HFFc6 (cell line): Measurements from ENCODE around the gene ZACN. TPM values are rescaled to one million over a fixed set of nuclear protein-coding genes. Genes with fewer than 3 reads are reported as not detected.

Source experiments
- DNase-seq: peaks from one replicate; pipeline ENCODE4 v3.0.0-alpha.2; 2018
- H3K27ac Mint-ChIP-seq: 2 replicates; pipeline ENCODE4 v1.8.0; 2020; ENCODE audit warnings: mild to moderate bottlenecking, mixed read lengths
- H3K27me3 Mint-ChIP-seq: 2 replicates; pipeline ENCODE4 v1.8.0; 2021; ENCODE audit warnings: mild to moderate bottlenecking, moderate library complexity, mixed read lengths; ENCODE audit not compliant: insufficient read depth
- H3K36me3 Mint-ChIP-seq: 2 replicates; pipeline ENCODE4 v1.8.0; 2021; ENCODE audit warnings: low read depth, mixed read lengths
- H3K4me1 Mint-ChIP-seq: 2 replicates; pipeline ENCODE4 v1.8.0; 2020; ENCODE audit warnings: low read depth, mixed read lengths
- H3K4me3 Mint-ChIP-seq: 2 replicates; pipeline ENCODE4 v1.8.0; 2020; ENCODE audit warnings: mild to moderate bottlenecking, moderate library complexity, mixed read lengths
- H3K9me3 Mint-ChIP-seq: 2 replicates; pipeline ENCODE4 v1.8.0; 2020; ENCODE audit warnings: mild to moderate bottlenecking, mixed read lengths
- total RNA-seq, 6 experiments: library from RNA; stranded (reverse); fragmentation: NEBNext Ultra II Directional; extraction: Animal tissue kit (Norgen Biotek cat#: 25700); gene quantifications; 2 replicates in 1 of 6; 3 replicates in 5 of 6; pipeline ENCODE4 v1.2.3, GENCODE V29; 2021
- TF ChIP-seq, protein P1 (sequence below): fragments of 200-600 bp; sonication (generic); IDR thresholded peaks from 2 replicates; pipeline ENCODE4 v1.5.0; 2021; ENCODE audit warnings: antibody characterized with exemption, mild to moderate bottlenecking

ZACN gene
- total RNA-seq, 6 experiments from 2014 or later: 0.23 to 0.26 TPM; not detected in 4

DNA sequence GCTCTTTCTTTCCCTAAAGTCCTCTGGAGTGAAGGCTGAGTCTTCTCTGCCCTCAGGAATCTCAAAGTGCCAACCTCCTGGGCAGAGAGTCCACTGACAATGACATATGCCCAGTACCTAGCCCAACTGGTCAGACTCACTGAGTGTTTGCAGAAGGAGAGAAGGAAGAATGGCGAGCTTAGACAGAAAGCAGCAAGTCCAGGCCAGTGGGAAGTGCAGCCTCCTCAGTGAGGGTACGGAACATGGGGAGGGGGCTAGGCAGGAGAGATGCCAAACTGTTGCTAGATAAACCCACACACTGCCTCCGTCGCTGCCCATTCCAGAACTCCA, 23.9 kb downstream of the ZACN start:
- Mint-ChIP-seq H3K27ac (peak overlapping the region; percentile 96), H3K4me1 (peaks cover 10% of the 10 kb centered on the region), H3K9me3 (no peaks in the 10 kb centered on the region), H3K4me3 (peak overlapping the region; percentile 99), H3K27me3 (peaks cover 3% of the 10 kb centered on the region; the same call in 1 of the 2 replicates), H3K36me3 (peaks cover 22% of the 10 kb centered on the region; the same call in 1 of the 2 replicates)
- TF ChIP-seq, protein P1, sequence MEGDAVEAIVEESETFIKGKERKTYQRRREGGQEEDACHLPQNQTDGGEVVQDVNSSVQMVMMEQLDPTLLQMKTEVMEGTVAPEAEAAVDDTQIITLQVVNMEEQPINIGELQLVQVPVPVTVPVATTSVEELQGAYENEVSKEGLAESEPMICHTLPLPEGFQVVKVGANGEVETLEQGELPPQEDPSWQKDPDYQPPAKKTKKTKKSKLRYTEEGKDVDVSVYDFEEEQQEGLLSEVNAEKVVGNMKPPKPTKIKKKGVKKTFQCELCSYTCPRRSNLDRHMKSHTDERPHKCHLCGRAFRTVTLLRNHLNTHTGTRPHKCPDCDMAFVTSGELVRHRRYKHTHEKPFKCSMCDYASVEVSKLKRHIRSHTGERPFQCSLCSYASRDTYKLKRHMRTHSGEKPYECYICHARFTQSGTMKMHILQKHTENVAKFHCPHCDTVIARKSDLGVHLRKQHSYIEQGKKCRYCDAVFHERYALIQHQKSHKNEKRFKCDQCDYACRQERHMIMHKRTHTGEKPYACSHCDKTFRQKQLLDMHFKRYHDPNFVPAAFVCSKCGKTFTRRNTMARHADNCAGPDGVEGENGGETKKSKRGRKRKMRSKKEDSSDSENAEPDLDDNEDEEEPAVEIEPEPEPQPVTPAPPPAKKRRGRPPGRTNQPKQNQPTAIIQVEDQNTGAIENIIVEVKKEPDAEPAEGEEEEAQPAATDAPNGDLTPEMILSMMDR: no peak
- no peak for DNase-seq

DNA sequence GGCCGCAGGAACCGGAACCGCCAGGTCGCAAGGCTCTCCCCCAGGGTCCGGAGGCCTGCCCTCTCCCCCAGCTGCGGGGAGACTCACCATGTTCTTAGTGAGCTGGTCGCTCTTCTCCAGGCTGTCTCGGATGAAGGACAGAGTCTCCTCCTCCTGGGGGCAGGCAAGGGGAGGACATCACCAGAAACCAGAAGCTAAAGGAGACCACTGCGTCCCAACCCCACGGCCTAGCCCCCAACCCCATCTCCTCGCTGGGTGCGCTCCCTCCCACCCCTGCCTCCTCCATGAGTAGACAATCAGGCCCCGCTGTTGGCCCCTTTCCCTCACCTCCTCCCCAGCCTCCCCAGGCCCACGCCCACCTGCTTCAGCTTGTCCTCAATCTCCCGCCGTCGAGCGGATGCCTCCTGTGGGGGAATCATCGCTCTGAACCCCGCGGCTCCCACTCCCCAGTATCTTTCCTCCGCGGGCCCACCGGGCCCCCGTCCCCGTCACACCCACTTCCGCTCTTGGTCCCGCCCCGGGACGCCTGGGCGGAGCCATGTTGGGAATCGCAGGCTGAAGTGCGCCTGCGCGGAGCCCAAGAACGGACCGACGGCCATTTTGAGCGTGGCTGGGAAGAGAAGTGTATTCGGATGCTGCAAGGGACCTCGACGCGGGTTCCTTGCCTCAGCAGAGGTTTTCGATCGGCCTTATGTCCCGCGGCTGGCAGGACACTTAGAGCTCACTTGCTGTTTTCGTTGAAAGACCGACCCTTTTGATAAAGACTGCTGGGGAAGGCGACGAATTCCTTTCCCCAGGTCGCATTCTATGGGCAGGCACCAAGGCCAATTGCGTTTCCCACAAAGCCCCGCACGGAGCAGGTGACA, 24.5 kb downstream of the ZACN start, which contains the start of gene EXOC7:
Gene EXOC7 (minus strand): TSS at position 514 of the 866 bp plus-strand sequence. CDS start 95 bp downstream, at position 419.
- peak; percentile 82 for DNase-seq
- Mint-ChIP-seq H3K4me3 (peak within 1 kb of the TSS; percentile 99), H3K27ac (peak within 1 kb of the TSS; percentile 96), H3K27me3 (peaks cover 3% of the 10 kb centered on the region; the same call in 1 of the 2 replicates), H3K36me3 (peaks cover 22% of the 10 kb centered on the region; the same call in 1 of the 2 replicates), H3K9me3 (no peaks in the 10 kb centered on the region), H3K4me1 (peaks cover 10% of the 10 kb centered on the region)
- TF ChIP-seq, protein P1: peak; percentile 39

DNA sequence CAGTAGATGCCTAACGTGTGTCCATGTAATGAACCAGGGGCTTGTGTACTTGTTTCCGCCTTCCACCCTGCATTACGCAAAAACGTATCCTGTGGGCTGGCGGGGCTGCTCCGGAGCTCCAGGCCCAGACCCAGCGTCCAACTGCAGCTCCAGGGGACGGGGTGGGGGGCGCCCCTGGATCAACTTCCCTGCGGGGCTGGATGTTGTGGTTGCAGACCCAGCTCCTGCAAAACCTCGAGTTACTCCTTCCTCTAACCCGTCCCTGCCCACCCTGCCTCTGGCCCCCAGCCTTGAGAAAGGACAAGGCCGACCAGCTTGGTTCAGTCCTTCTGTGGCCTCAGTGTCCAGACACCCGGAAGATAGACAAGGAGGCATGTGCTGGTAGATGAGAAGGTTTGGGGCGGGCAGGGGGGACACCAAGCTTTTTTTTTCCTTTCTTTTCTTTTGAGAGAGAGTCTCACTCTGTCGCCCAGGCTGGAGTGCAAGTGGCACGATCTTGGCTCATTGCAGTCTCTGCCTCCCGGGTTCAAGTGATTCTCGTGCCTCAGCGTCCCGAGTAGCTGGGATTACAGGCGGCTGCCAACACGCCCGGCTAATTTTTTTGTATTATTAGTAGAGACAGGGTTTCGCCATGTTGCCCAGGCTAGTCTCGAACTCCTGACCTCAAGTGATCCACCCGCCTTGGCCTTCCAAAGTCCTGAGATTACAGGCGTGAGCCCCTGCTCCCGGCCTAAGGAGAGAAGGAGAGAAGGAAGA, 25.3 kb downstream of the ZACN start:
- TF ChIP-seq, protein P1: no peak
- Mint-ChIP-seq H3K36me3 (peaks cover 20% of the 10 kb centered on the region; the same call in 1 of the 2 replicates), H3K4me1 (peaks cover 10% of the 10 kb centered on the region), H3K27ac (peak overlapping the region; percentile 96; the same call in 1 of the 2 replicates), H3K27me3 (peaks cover 3% of the 10 kb centered on the region; the same call in 1 of the 2 replicates), H3K9me3 (no peaks in the 10 kb centered on the region), H3K4me3 (peak overlapping the region; percentile 99)
- DNase-seq: no peak

DNA sequence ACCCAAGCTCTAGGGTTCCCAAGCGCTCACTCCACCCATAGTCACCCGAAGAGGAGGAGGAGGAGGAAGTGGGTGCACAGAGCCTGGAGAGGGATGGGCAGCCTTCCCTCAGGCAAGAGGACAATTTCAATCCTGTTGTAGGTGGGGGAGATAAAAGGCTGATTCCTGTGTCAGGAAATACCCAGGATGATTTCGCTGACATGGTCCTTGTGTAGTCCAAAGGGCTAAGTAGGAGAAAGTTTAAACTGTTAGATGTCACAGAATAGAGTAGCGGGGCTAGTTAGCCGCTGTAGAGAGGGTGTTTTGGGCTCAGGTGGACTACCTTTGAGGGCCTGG, 25.9 kb downstream of the ZACN start:
- Mint-ChIP-seq H3K9me3 (no peaks in the 10 kb centered on the region), H3K27ac (peak overlapping the region; percentile 16; the same call in 1 of the 2 replicates), H3K27me3 (peaks cover 3% of the 10 kb centered on the region; the same call in 1 of the 2 replicates), H3K4me1 (peaks cover 10% of the 10 kb centered on the region), H3K4me3 (no peak overlapping the region), H3K36me3 (peaks cover 16% of the 10 kb centered on the region; the same call in 1 of the 2 replicates)
- no peak for DNase-seq
- TF ChIP-seq, protein P1: no peak

DNA sequence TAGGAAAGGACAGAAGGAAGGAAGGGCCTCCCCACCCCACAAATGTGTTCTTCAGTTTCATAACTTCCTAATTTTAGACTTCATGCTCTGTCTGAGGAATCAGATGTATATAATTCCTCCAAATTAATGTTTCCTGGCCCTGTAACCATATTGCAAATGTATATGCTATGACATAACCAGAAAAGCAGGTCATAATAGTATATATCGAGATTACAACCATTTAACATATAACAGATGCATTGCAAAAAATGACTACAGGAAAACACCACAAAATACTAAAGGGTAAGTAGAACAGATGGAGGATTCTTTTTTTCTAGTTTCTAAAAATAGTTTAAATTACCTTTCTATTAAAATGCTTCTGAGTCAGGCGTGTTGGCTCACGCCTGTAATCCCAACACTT, 27.7 kb downstream of the ZACN start:
- H3K27ac Mint-ChIP-seq: no peak overlapping the region
- H3K36me3 Mint-ChIP-seq: peaks cover 5% of the 10 kb centered on the region; the same call in 1 of the 2 replicates
- H3K27me3 Mint-ChIP-seq: peaks cover 3% of the 10 kb centered on the region
- TF ChIP-seq, protein P1: no peak
- H3K4me3 Mint-ChIP-seq: no peak overlapping the region
- H3K9me3 Mint-ChIP-seq: no peaks in the 10 kb centered on the region
- DNase-seq: no peak
- H3K4me1 Mint-ChIP-seq: peaks cover 10% of the 10 kb centered on the region
